Stimulated activated CD8-positive, alpha-beta memory T cell treated with anti-CD3 and anti-CD28 coated beads, Interleukin-4, amount 100 ng/mL, for 1 hour (primary cell): ENCODE measurements around the gene CYCS.
"Not testable (repeated sequence)": the region's sequence is repeated elsewhere in the genome, so short reads cannot be mapped to it uniquely, and the experiment has no call there.

Experiments used
- DNase-seq, 2 donors: peaks; one replicate each; pipeline ENCODE4 v3.0.0-alpha.2; 2020; ENCODE audit warnings: low read depth in 2 of 2, low spot score in 1 of 2

CYCS gene

DNA sequence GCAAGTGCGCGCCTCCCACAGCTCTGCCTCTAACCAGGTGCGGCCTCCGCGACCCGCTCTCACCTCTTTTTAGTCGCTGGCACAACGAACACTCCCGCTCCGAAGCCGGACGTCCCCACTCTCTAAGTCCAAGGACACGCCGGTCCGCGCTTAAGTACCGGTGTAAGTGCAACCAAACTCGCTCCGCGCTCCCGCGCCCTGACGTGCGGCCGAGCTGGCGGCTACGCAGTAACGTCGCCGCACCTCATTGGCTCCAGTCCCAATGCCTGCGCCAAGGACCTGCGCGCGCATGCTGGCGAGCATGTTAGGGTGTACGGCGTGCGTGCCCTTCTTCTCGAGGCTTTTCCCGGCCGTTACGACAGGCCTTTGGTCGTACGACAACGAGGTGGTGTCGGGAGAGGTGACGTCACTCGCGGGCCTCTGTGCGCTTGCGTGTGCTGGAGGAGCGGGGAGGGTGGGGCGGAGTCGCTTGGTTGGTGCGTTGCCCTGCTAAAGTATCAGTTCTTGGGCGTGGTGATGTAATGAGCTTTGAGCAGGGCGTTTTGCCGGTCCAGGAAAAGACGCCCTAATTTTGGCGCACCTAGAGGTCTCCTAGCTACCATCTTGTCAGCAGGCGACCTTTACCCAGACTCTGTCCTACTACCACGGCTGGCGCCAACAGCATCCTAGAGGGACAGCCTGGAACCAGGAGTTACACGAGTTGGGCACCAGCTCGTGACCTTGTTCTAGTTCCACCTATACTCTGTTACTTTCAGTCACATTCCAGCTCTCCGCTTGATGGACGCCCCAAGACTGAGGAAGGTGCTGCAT is at the start of gene CYCS:
CYCS (minus strand) TSS at position 124 of the 810 bp plus-strand sequence. CDS start 1,141 bp downstream, outside the sequence.
- DNase-seq, result peak; percentile 99

DNA sequence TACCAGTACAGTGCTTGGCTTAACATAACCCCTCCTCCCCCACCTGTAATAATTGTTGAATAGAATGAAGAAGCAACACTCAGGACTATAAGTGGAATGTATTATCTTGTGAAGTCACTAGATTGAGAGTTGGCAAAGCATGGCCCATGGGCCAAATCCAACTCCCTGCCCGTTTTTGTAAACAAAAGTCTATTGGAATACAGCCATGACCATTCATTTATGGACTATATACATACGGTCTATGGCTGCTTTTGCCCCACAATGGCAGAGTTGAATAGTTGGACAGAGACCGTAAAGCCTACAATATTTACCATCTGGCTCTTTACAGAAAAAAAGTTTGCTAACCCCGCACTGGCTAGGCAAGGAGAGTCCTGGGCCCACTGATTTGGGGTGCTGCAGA is 48.1 kb upstream of the CYCS start:
- DNase-seq, result no peak

GRCh38 chr7:25171516-25171915 is 46.5 kb upstream of the CYCS start:
- no peak for DNase-seq

- DNase-seq, result no peak
Observed at GRCh38 chr7:25171071-25171470, 46.0 kb upstream of the CYCS start.

GRCh38 chr7:25169683-25170082 is 44.6 kb upstream of the CYCS start:
- no peak for DNase-seq

- DNase-seq, result no peak
Observed at GRCh38 chr7:25168145-25168544, 43.1 kb upstream of the CYCS start.

GRCh38 chr7:25167262-25167843 is 42.3 kb upstream of the CYCS start:
- no peak for DNase-seq

- DNase-seq, result not testable (repeated sequence)
Observed at GRCh38 chr7:25159983-25160596, 35.0 kb upstream of the CYCS start.

- no peak for DNase-seq
Observed at GRCh38 chr7:25158966-25159365, 33.9 kb upstream of the CYCS start.

DNA sequence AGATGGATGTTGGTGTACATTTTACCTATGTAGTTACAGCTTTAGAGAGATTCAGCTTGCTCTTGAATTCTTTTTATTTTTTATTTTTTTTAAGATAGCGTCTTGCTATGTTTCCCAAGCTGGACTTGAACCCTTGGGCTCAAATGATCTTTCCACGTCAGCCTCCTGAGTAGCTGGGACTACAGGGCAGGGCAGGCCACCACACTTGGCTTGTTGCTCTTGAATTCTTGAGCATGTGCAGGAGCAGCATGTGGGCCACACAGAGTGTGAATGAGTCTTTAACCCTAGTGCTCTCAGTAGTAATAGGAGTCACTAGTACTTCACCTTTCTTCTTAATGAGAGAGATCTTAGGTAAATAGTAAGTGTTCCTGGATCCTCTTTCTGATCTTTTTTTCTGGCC is 26.7 kb upstream of the CYCS start:
- DNase-seq, result no peak

DNA sequence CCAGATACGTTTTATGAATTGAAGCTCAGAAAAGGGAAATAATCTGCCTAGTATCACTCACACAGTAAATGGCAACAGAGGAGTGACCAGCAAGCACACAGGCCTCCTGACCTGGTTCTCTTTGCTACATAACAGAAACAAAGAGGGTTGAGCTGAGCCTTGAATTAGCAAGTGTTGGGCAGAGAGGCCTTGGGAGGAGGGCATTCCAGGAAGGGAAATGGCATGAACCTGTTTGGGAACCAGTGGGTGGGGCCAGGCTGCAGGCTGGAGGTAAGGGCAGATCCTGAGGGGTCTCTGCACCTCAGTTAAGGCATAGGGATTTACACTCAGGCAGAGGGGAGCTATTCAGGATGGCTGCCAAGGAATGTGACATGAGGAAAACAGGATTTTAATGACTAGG is 24.8 kb upstream of the CYCS start:
- DNase-seq, result no peak

DNA sequence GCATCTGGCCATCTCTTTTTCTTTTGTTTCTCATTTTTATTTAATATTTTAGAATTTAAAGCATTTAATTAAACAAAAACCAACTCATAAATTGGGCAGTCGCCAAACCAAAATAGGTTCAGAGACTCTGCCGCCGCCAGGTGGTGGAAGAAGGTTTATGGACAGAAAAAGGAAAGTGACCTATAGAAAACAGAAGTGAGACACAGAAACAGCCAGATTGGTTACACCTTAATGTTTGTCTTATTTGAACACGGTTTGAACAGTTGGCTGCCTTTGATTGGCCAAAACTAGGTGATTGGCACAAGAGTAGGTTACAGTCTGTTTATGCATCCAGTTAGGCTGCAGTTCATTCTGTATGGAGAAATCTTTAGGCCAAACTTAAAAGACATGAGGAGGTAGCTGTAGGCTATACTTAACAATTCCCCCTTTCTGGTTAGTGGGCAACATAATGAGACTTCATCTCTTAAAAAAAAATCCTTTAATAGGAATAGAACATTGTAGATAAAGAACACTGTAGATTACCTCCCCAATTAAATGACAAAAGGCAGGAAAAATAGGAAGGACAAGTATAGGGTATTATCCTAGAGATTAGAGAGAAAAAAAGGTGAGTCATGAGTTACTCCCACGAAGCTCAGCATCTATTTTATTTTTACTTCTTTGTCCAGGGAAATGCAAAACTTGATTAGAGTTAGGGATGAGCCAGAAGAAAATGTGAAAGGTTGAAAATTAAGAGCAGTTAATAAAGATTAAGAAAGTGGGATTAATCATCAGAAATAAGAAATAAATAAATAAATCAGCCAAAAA is 23.9 kb upstream of the CYCS start:
- no peak for DNase-seq

GRCh38 chr7:25143763-25144162 is 18.7 kb upstream of the CYCS start:
- DNase-seq, result no peak

- DNase-seq, result no peak
Observed at GRCh38 chr7:25139536-25139935, 14.5 kb upstream of the CYCS start.

DNA sequence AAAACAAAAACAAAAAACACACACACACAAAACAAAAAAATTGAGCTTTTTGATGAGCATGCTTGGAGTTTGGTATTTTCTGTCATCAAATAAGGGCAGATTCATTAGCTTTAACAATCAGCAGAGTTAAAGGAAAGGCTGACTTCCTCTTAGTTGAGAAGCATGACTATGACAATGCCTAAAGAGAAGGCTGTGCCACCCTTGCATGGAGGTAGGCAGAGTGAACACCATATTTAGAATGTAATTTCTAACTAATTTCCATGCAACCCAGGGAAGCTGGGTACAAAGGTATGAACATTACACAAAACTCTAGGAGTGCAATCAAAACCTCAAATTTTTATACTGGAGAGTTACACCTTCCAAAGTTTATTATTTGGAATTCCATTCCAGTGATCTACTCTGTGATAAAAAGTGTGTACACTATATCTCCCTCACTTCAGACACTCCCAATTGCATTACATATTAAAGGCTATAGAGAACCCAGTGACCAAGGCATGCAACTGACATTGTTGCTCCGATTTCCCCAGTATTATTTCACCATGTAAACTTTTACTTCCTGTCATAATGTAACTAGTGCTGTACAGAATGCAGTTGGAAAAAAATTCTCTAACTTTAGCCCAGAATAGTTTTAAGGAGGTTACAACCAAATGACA is 9.4 kb upstream of the CYCS start:
- no peak for DNase-seq

- no peak for DNase-seq
Observed at GRCh38 chr7:25132430-25132829, 7.4 kb upstream of the CYCS start.

- no peak for DNase-seq
Observed at GRCh38 chr7:25126751-25127150, 1.7 kb upstream of the CYCS start.

DNA sequence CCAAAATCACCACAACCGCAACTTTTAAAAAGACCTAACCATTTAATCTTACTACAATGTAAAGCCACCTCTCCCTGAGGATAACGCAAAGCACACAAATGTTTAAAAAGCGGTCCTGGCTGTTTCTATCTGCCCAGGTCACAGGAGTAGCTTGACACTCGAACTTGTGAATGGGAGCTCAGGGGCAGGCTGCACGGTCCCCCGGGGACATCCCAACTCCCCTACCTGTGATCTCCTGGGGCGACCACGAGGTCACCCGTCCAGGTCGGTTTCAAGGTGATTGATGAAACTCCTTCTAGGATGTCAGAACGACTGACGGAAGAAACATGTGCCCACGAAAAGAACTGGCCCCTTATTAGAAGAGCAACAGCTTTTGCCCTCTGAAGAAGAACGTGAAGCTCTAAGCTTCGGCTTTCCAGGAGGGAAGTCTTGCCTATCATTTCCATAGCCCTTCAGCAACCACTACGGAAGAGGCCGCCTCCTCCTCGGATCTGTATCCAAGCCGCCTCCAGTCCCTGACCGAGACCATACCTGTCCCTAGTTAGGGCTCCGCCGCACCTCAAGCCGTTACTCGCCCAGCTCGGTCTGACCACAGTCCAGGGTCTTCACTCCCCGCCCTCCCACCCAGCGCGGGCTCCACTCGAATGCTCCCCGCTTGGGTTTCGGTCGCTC is 459 bp downstream of the CYCS start:
- no peak for DNase-seq

DNA sequence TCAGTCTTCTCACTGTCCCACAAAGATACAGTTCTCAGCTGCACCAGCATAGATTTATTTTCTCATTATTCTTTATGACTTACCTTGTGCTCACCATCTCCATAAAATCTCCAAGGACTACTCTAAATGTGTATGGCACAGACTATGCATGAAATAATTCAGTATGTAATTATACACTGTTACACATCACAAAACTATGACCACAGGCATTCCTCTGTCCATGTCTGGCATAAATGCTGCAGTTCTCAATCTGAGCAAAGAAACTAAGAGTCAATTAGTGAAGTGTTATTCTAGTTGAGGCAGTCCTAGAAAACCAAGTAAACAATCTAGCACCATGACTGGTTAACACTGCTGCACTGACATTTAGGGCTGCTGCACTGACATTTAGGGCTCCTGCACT is 2.7 kb downstream of the CYCS start:
- DNase-seq, result no peak

GRCh38 chr7:25121599-25121998 is 3.5 kb downstream of the CYCS start:
- DNase-seq, result no peak

DNA sequence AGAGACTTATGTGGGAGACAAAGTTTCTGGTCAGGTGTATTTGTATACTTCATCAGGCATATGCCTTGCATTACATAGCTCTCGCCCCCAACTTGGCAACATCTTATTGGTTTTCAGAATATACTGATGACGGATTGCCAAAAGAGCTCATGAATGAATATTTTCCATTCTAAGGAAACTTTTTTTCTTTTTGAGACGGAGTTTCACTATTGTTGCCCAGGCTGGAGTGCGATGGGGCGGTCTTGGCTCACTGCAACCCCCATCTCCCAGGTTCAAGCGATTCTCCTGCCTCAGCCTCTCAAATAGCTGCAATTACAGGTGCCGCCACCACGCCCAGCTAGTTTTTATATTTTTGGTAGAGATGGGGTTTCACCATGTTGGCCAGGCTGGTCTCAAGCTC is 6.0 kb downstream of the CYCS start:
- DNase-seq, result no peak
